Karpas-422 (cell line): ENCODE results near the gene GBGT1. TPM values are rescaled to one million over a fixed set of nuclear protein-coding genes. Genes with fewer than 3 reads are reported as not detected.
A peak's percentile ranks its signal among the peaks of the same experiment; 100 is the strongest.

Experiments used
- DNase-seq: peaks from one replicate; pipeline ENCODE4 v3.0.0-alpha.2; 2015
- H2AFZ ChIP-seq: fragments of 200-600 bp; sonication (generic); 2 replicates; pipeline ENCODE4 v1.6.1; 2014; ENCODE audit warnings: antibody characterized with exemption, low read length, mixed read lengths
- H3K27ac ChIP-seq: fragments of 200-600 bp; sonication (generic); 2 replicates; pipeline ENCODE4 v1.5.1; 2014; ENCODE audit warnings: mild to moderate bottlenecking, low read length, moderate library complexity
- H3K27me3 ChIP-seq: fragments of 200-600 bp; sonication (generic); 2 replicates; pipeline ENCODE4 v1.6.1; 2014; ENCODE audit warnings: low read length, mixed read lengths
- H3K36me3 ChIP-seq: fragments of 200-600 bp; sonication (generic); 2 replicates; pipeline ENCODE4 v1.6.1; 2014; ENCODE audit warnings: low read length, mixed read lengths; ENCODE audit not compliant: insufficient read depth
- H3K4me1 ChIP-seq: fragments of 200-600 bp; sonication (generic); 2 replicates; pipeline ENCODE4 v1.6.1; 2014; ENCODE audit warnings: mild to moderate bottlenecking, low read length, mixed read lengths
- H3K4me2 ChIP-seq: fragments of 200-600 bp; sonication (generic); 2 replicates; pipeline ENCODE4 v1.6.1; 2014; ENCODE audit warnings: low read length, low read depth, mild to moderate bottlenecking; ENCODE audit not compliant: poor library complexity, severe bottlenecking
- H3K4me3 ChIP-seq: fragments of 200-600 bp; sonication (generic); 2 replicates; pipeline ENCODE4 v1.5.1; 2014; ENCODE audit warnings: mild to moderate bottlenecking, antibody characterized with exemption, low read length, mixed read lengths
- H3K79me2 ChIP-seq: fragments of 200-600 bp; sonication (generic); 2 replicates; pipeline ENCODE4 v1.6.1; 2014; ENCODE audit warnings: mild to moderate bottlenecking, low read length, mixed read lengths
- H3K9ac ChIP-seq: fragments of 200-600 bp; sonication (generic); 2 replicates; pipeline ENCODE4 v1.6.0; 2014; ENCODE audit warnings: low read length
- H3K9me2 ChIP-seq: fragments of 200-600 bp; sonication (generic), shearing (Covaris generic); replicated peaks from 2 replicates; pipeline ENCODE4 v1.6.0; 2014; ENCODE audit warnings: mild to moderate bottlenecking, low read length, moderate library complexity; ENCODE audit not compliant: insufficient read depth
- H3K9me3 ChIP-seq: fragments of 300-700, 200-600 bp; sonication (generic); 2 replicates; pipeline ENCODE4 v1.6.1; 2014; ENCODE audit warnings: low read length, mixed read lengths
- H4K20me1 ChIP-seq: fragments of 200-600 bp; sonication (generic); 2 replicates; pipeline ENCODE4 v1.6.1; 2014; ENCODE audit warnings: mild to moderate bottlenecking, antibody characterized with exemption, low read length, low read depth; ENCODE audit not compliant: insufficient read depth
- total RNA-seq: library from RNA; depleted of rRNA; stranded (reverse); fragments of >200 nt; shearing (Covaris generic); gene quantifications from 2 replicates; pipeline ENCODE4 v1.2.3, GENCODE V29; 2014; ENCODE audit warnings: low replicate concordance

GBGT1 gene
- total RNA-seq, 1 experiment from 2014 or later: 5.2 TPM

GRCh38 chr9:133114886-133115603 lies 48.7 kb downstream of the GBGT1 start:
- H3K79me2 ChIP-seq: peaks cover 84% of the 10 kb centered on the region
- peak overlapping the region; percentile 64 for H3K27ac ChIP-seq
- peak overlapping the region; percentile 61 for H3K4me2 ChIP-seq
- peak overlapping the region; percentile 46 for H3K9ac ChIP-seq
- DNase-seq: peak; percentile 74
- H3K27me3 ChIP-seq: no peaks in the 10 kb centered on the region
- peaks cover 81% of the 10 kb centered on the region for H4K20me1 ChIP-seq
- peaks cover 1% of the 10 kb centered on the region; the same call in 1 of the 2 replicates for H3K36me3 ChIP-seq
- no peaks in the 10 kb centered on the region for H3K9me3 ChIP-seq
- peaks cover 68% of the 10 kb centered on the region for H3K4me1 ChIP-seq
- H3K9me2 ChIP-seq: no peaks in the 10 kb centered on the region
- H2AFZ ChIP-seq: no peak overlapping the region
- H3K4me3 ChIP-seq: peak overlapping the region; percentile 33; the same call in 1 of the 2 replicates

- Histone ChIP-seq H3K9me3 (no peaks in the 10 kb centered on the region), H3K36me3 (peaks cover 5% of the 10 kb centered on the region; the same call in 1 of the 2 replicates), H3K27ac (peak overlapping the region; percentile 64), H3K9ac (peak overlapping the region; percentile 46), H3K4me2 (peak overlapping the region; percentile 61), H3K9me2 (no peaks in the 10 kb centered on the region), H3K27me3 (no peaks in the 10 kb centered on the region), H3K4me3 (peak overlapping the region; percentile 33; the same call in 1 of the 2 replicates), H4K20me1 (peaks cover 79% of the 10 kb centered on the region), H3K4me1 (peaks cover 60% of the 10 kb centered on the region), H3K79me2 (peaks cover 76% of the 10 kb centered on the region), H2AFZ (no peak overlapping the region)
- DNase-seq: peak; percentile 84
Measured at GRCh38 chr9:133113949-133114885, 49.5 kb downstream of the GBGT1 start.

GRCh38 chr9:133113163-133113948 lies 50.4 kb downstream of the GBGT1 start:
- Histone ChIP-seq H3K9me3 (no peaks in the 10 kb centered on the region), H3K9ac (peak overlapping the region; percentile 46), H3K4me3 (no peak overlapping the region), H2AFZ (no peak overlapping the region), H4K20me1 (peaks cover 71% of the 10 kb centered on the region), H3K36me3 (peaks cover 8% of the 10 kb centered on the region; the same call in 1 of the 2 replicates), H3K4me1 (peaks cover 51% of the 10 kb centered on the region), H3K79me2 (peaks cover 67% of the 10 kb centered on the region), H3K27me3 (no peaks in the 10 kb centered on the region), H3K4me2 (peak overlapping the region; percentile 61), H3K27ac (peak overlapping the region; percentile 64), H3K9me2 (no peaks in the 10 kb centered on the region)
- no peak for DNase-seq

- H3K79me2 ChIP-seq: peaks cover 60% of the 10 kb centered on the region
- H3K4me2 ChIP-seq: no peak overlapping the region
- no peak overlapping the region for H3K27ac ChIP-seq
- H3K9me3 ChIP-seq: no peaks in the 10 kb centered on the region
- no peak for DNase-seq
- H3K9me2 ChIP-seq: no peaks in the 10 kb centered on the region
- peaks cover 15% of the 10 kb centered on the region; the same call in 1 of the 2 replicates for H3K36me3 ChIP-seq
- H4K20me1 ChIP-seq: peaks cover 64% of the 10 kb centered on the region
- no peak overlapping the region for H3K4me3 ChIP-seq
- H2AFZ ChIP-seq: no peak overlapping the region
- H3K9ac ChIP-seq: no peak overlapping the region
- H3K27me3 ChIP-seq: no peaks in the 10 kb centered on the region
- peaks cover 44% of the 10 kb centered on the region for H3K4me1 ChIP-seq
Measured at GRCh38 chr9:133112663-133113026, 51.1 kb downstream of the GBGT1 start.

GRCh38 chr9:133111808-133112662 lies 51.7 kb downstream of the GBGT1 start:
- peaks cover 38% of the 10 kb centered on the region for H3K4me1 ChIP-seq
- peaks cover 20% of the 10 kb centered on the region; the same call in 1 of the 2 replicates for H3K36me3 ChIP-seq
- no peaks in the 10 kb centered on the region for H3K9me3 ChIP-seq
- H4K20me1 ChIP-seq: peaks cover 58% of the 10 kb centered on the region
- H3K9ac ChIP-seq: no peak overlapping the region
- no peak overlapping the region for H3K27ac ChIP-seq
- no peak for DNase-seq
- H3K9me2 ChIP-seq: no peaks in the 10 kb centered on the region
- no peaks in the 10 kb centered on the region for H3K27me3 ChIP-seq
- no peak overlapping the region for H2AFZ ChIP-seq
- no peak overlapping the region for H3K4me3 ChIP-seq
- peaks cover 54% of the 10 kb centered on the region for H3K79me2 ChIP-seq
- H3K4me2 ChIP-seq: no peak overlapping the region

- no peak for DNase-seq
- Histone ChIP-seq H3K9ac (no peak overlapping the region), H4K20me1 (peaks cover 41% of the 10 kb centered on the region), H3K9me2 (no peaks in the 10 kb centered on the region), H3K36me3 (peaks cover 20% of the 10 kb centered on the region; the same call in 1 of the 2 replicates), H3K27me3 (no peaks in the 10 kb centered on the region), H3K79me2 (peaks cover 35% of the 10 kb centered on the region), H3K4me3 (no peak overlapping the region), H3K4me2 (no peak overlapping the region), H2AFZ (no peak overlapping the region), H3K27ac (no peak overlapping the region), H3K4me1 (peaks cover 18% of the 10 kb centered on the region), H3K9me3 (no peaks in the 10 kb centered on the region)
Measured at GRCh38 chr9:133109931-133110650, 53.6 kb downstream of the GBGT1 start.
